C4-2B (cell line): ENCODE measurements around the gene LYPD5.

Source experiments
- CTCF ChIP-seq: fragments of 450-650 bp; conservative IDR thresholded peaks from 2 replicates; pipeline ENCODE4 v1.5.1; 2017; ENCODE audit warnings: mild to moderate bottlenecking
- ZFX ChIP-seq: fragments of 450-650 bp; IDR thresholded peaks from 2 replicates; pipeline ENCODE4 v1.6.1; 2017

GRCh38 chr19:43776286-43776685, 26.0 kb downstream of the LYPD5 start:
- TF ChIP-seq CTCF (no peak), ZFX (no peak)
